Measurements from ENCODE around the gene ROR2.

DNA sequence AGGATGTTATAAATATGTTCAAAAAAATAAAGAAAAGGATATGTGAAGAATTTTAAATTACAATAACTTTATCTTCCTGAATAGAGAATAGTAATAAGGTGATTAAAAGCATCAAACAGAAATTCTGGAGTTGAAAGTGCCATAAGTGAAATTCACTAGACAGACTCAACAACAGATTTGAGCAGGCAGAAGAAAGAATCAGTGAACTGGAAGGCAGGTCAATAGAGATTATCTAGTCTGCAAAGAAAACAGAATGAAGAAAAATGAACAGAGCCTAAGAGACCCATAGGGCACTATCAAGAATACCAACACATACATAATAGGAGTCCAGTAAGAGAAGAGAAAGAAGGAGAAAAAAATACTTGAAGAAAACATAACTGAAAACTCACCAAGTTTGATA, 162.1 kb downstream of the ROR2 start:
- TF ChIP-seq POLR2A (IDR thresholded peaks at IDR 0.05; ENCODE audit: low read depth, low read length) (no peak), TAF1 (IDR thresholded peaks at IDR 0.05; ENCODE audit: borderline replicate concordance, low read depth, low read length) (no peak), POLR2AphosphoS5 (IDR thresholded peaks at IDR 0.05; ENCODE audit: low read depth, low read length) (no peak)

All from GM12892 (cell line).